Adipose tissue (tissue), 3 donors: ENCODE data around the gene APBA1. TPM values are rescaled to one million over a fixed set of nuclear protein-coding genes. Genes with fewer than 3 reads are reported as not detected.

Experiments used
- H3K27ac ChIP-seq: one replicate; pipeline ENCODE4 v1.5.1; 2013; ENCODE audit warnings: low read depth, low read length
- WGBS, 3 donors: extraction: QIAGEN DNeasy Blood & Tissue Kit; methylation state at CpG; one replicate each; pipeline ENCODE4 v1.1.7; 2013; 5-methylcytosine and 5-hydroxymethylcytosine counted together
- polyA plus RNA-seq, 3 donors: library from polyadenylated mRNA; stranded (reverse); fragments of 200-250 nt; gene quantifications; one replicate each; pipeline ENCODE4 v1.2.3, GENCODE V29; 2013
- donor health status: healthy with polysubstance abuse.
- donor health status: Bipolar disorder and iron deficiency.
- donor health status: healthy.

The APBA1 gene
- polyA plus RNA-seq, result 1 to 10 TPM; 1.6 to 1.8 (median 1.7) TPM

DNA sequence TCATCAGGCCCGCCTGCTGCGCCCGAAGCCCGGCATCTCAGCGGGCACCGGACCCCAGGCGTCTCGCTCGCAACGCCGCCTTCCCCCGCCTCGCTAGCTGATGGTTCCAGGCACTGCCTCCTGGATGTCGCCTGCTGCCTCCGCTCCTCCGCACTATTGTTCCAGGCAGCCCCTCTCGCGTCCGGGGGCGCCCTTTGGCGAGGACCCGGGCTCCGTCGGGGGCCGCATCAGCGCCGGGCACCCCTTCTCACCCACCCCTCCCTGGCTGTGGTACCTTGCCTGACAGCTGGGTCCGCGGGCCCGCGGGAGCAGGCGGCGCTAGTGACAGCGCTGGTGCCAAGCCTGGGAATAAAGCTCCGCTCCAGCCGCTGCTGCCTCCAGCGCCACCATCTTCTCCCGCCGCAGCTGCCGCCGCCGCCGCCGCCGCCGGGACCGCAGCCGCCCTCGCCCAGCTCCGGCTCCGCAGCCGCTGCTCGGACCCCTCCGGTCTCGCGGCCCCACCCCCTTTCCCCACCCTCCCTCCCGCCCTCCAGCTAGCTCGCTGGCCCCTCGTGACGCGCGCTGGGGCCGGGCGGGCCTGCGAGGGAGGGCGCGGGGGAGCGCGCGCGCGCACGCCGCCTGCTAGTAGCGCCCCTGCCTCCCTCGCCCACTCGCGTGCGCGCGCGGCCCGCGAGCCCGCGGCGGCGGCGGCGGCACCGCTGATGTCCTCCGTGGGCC is at the start of gene APBA1:
TSS of gene APBA1 (minus strand) at position 493 of the 717 bp plus-strand sequence.
- H3K27ac ChIP-seq, result no peak within 1 kb of the TSS
- WGBS, 3 donors, result 0 to 1% (median 1%) methylated on average over 54 to 92 of the region's 92 CpGs

DNA sequence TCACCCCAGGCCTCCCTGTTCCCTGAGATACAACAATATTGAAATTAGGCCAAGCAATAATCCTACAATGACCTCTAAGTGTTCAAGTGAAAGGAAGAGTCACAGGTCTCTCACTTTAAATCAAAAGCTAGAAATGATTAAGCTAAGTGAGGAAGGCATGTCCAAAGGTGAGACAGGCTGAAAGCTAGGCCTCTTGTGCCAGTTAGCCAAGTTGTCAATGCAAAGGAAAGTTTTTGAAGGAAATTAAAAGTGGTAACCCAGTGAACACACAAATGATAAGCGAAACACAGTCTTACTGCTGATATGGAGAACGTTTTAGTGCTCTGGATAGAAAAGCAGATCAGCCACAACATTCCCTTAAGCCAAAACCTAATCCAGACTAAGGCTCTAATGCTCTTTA is 47.8 kb upstream of the APBA1 start:
- no peak overlapping the region for H3K27ac ChIP-seq
- WGBS, 3 donors, result 72 to 98% (median 94%) methylated on average over 2 of the region's 2 CpGs

DNA sequence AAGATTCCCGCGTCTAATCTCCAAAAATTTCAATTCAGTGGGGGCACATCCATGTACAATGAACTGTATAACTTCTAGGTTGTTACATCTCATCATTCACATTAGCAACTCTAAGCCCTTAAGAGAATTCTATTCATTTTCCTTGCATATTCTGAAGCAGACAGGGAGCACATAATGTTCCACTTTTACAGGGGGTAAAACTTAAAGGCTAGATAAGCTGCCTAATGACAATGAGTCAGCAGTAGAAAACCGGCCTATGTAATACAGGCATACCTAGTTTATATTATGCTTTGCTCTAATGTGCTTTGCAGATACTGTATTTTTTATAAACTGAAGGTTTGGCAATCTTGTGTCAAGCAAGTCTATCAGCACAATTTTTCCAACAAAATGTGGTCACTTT is 47.2 kb upstream of the APBA1 start:
- WGBS, 3 donors, result 88 to 94% (median 94%) methylated on average over 3 of the region's 3 CpGs
- no peak overlapping the region for H3K27ac ChIP-seq

DNA sequence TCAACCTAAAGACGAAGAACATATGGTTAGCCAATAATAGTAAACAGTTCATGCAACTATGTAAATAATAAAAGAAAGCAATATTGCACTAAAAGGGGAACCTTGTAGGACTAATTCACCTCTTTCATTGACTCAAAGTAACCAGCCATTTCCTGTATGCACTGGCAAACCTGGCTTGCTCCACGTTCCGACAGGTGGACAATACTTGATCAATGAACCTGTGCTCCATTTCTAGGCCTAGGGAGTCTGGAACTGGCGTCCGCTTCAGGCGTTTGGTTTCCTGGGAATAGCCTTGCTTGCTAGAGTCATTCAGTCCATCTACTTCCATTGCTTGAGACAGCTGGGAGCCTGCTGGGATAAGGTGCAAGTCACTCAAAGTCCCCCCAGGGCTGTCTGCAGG is 46.0 kb upstream of the APBA1 start:
- 85 to 96% (median 95%) methylated on average over 6 of the region's 6 CpGs for WGBS, 3 donors
- no peak overlapping the region for H3K27ac ChIP-seq

DNA sequence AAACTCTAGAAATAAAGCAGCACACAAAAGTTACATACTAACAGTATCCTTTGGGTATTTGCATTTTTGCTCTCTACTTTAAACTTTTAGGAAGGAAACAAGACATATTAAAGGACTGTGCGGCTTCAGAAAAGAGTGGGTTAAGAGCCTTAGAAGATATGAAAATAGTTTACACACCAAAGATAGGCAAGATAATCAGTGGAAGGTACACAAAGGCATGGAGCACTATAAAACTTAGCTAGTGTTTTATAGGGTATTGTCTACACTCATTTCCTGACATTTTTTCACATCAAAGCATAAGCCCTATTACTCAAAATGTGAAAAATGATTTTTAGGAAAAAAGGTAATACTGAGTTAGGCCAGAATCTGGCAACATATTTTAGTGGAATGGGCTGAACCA is 43.7 kb upstream of the APBA1 start:
- H3K27ac ChIP-seq, result no peak overlapping the region
- 91 to 94% (median 93%) methylated on average over 1 of the region's 1 CpG for WGBS, 3 donors

DNA sequence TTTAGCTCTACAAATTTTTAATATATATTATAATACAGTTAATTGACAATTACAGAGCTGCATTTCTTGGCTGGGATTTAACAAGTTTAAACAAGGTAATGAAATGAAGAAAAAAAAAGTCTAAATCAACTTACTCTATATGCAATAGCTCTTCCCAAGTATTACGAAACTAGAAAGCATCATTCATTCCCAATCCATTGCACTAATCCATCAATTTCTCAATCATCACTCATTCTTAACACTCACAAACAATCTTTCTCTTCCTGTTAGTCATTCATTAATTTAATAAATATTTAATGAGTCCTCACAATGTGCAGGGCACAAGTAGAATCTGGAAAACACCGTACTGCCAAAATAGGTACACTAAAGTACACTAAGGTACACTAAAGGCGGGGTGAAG is 42.9 kb upstream of the APBA1 start:
- H3K27ac ChIP-seq, result no peak overlapping the region
- WGBS, 3 donors, result 93 to 97% (median 94%) methylated on average over 3 of the region's 3 CpGs

DNA sequence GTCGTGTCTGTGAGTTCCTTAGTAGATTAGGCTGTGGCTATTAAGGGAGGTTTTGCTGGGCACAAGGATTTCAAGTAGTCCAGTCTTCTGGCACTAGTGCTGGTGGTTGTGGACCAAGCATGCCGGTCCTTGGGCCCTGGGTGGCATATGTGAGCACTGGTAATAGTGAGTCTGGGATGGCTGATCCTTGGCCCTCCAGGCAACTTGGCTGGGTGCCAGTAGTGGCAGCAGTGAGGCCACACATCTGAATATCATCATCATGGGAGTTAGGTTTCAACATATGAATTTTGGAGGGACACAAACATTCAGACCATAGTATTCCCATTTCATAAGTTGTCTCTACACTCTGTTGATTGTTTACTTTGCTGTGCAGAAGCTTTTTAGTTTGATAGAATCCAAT is 25.3 kb upstream of the APBA1 start:
- WGBS, 3 donors, result 85 to 93% (median 93%) methylated on average over 2 of the region's 2 CpGs
- no peak overlapping the region for H3K27ac ChIP-seq

DNA sequence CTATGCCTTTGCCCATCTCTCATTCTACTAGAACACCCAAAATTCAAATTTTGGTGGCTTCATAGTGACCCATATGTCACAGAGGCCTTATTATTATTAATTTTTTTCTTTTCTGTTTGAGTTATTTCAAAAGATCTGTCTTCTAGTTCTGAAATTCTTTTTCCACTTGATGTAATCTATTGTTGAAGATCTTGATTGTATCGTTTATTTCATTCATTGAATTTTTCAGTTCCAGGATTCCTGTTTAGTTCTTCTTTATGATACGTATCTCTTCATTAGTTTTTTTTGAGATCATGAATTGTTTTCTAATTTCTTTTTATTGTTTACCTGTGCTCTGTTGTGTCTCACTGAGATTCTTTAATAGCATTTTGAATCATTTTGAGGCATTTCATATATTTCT is 24.6 kb upstream of the APBA1 start:
- 93 to 96% (median 95%) methylated on average over 2 of the region's 2 CpGs for WGBS, 3 donors
- H3K27ac ChIP-seq, result no peak overlapping the region

DNA sequence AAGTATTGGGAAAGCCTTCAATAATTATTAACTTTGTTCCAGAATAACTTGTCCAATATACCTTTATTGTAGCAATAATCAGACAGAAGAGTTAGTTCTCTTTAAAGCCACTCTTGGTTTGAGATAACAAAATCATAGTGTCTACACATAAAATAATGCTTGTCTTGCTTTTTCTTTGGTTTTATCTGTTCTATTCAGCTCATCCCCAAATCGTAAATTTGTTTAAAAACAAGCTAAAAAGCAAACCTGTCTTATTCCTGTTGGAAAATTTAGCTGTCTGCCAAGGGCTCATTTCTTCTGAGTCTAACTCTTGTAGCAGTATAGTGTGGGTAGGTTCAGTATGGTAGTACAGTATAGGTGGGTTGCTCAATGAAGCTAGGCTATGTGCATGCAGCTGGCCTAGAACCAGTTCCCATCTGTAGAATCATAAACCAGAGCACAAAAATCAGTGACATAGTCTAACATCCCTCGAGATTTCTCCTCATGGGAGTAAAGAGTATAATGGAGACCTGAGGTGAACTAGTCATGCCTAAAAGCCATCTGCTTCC is 17.9 kb upstream of the APBA1 start:
- no peak overlapping the region for H3K27ac ChIP-seq
- 52 to 71% (median 66%) methylated on average over 2 of the region's 2 CpGs for WGBS, 3 donors

DNA sequence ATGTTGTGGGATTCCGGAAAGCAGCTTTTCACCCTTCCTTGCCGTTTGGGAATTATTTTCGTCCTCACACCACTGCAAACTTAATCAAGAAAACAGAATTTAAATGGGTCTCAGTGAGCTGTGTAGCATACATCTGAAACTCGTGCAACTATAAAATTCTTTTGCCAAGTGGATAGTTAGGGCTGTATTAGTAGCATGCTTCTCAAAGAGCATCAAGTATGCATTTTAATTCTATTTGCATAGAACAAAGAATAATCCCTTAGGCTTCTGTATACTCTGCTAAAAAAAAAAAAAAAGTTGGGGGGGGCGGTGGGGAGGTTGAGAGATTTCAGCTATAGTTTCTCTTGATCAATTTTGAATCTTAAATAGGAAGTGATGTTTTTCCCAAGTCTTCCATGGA is 11.8 kb upstream of the APBA1 start:
- WGBS, 3 donors, result 72 to 83% (median 80%) methylated on average over 5 of the region's 5 CpGs
- no peak overlapping the region for H3K27ac ChIP-seq

DNA sequence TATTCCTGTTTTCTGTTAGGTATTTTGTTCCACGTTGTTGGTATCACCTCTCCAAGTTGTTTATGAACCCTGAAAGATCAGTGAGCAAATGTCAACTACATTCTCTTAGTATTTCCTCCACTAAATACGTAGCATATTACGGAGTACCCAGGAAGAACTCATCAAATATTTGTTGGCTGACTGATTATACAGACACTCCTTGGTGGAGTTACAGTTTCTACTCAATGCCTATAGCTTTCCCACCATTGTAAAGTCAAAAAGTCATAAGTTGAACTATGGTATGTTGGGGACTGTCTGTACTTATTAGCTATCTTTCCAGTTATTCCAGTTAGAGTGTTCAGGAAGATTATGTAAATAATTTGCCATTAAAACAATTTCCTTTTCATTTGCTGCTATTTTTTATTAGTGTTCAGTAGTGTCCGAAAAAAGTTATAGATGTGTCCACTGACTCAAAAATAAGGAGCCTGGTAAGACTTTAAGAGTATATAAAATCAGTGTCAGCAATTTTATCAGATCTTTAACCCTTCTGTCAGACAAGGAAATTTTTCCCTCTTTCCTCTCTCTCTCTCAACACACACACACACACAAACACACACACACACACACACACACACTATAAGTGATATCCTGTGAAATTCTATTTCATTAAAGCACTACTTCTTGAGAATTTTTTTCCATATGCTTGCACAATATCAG is 6.8 kb upstream of the APBA1 start:
- no peak overlapping the region for H3K27ac ChIP-seq
- WGBS, 3 donors, result 68 to 79% (median 70%) methylated on average over 4 of the region's 4 CpGs

DNA sequence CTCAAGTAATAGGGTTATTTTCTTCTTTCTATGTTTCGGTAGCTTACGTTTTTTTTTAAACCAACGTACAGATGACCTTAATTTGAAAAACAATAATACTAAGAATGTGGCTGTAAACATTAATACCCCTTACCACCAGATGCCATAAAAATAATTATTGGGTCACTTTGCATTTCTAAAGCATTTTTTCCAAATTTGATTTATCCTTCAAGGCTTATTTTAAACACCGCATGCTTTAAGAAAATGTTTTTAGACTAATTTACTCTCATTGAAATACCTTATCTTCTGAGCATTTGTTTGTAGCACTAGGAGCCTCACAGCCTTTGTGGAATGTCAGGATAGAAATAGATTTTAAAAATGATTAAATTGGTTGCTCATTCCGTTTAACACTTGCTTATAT is 5.8 kb upstream of the APBA1 start:
- WGBS, 3 donors, result 83 to 89% (median 87%) methylated on average over 5 of the region's 5 CpGs
- H3K27ac ChIP-seq, result no peak overlapping the region

DNA sequence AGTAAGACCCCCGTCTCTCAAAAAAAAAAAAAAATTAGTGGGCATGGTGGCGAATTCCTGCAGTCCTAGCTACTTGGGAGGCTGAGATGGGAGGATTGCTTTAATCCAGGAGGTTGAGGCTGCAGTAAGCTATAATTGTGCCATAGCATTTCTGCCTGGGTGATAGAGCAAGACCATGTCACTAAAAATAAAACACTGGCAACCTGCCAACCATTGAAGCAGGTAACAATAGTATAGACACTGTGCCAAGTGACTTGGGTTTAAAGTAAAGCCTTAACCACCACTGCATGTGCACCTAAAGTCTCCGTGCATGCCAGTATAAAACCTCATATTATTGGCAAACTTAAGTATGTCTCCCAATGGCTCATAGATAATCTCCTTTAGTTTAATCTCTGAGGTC is 3.4 kb upstream of the APBA1 start:
- H3K27ac ChIP-seq, result no peak overlapping the region
- whole genome bisulfite sequencing, 3 donors, result 79 to 87% (median 83%) methylated on average over 3 of the region's 3 CpGs

DNA sequence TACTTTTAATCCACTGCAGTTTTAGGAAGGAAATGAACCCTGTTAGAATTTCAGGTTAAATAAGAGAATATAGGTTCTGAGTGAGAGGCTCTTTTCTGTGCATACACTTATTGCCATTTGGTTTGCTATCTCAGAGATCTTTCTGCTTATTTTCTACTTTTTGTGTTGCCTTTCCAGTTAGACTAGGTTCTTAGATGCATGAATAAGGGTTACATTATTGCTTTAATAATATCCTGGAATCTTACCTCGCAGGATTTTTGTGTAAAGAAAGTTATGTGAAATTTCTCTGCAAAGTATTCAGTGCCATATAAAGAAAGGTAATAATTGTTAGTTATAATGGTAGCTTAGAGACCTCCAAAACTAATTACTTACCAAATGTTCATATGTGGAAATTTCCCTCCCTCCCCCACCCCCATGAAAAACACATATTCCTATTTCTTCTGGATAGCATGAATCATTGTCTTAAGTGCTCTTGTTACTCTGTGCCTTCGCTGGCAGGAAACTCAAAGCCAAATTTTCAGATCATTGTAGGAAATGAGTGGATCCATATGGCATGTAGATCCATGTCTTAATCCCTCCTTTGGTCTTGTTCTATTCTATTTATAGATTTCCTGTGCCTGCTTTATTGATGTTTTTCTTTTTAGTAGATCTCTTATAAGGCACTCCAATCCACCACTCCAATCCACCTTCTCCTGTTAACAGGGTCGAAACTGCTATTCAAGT is 2.7 kb upstream of the APBA1 start:
- no peak overlapping the region for H3K27ac ChIP-seq
- 58 to 68% (median 60%) methylated on average over 3 of the region's 3 CpGs for WGBS, 3 donors

DNA sequence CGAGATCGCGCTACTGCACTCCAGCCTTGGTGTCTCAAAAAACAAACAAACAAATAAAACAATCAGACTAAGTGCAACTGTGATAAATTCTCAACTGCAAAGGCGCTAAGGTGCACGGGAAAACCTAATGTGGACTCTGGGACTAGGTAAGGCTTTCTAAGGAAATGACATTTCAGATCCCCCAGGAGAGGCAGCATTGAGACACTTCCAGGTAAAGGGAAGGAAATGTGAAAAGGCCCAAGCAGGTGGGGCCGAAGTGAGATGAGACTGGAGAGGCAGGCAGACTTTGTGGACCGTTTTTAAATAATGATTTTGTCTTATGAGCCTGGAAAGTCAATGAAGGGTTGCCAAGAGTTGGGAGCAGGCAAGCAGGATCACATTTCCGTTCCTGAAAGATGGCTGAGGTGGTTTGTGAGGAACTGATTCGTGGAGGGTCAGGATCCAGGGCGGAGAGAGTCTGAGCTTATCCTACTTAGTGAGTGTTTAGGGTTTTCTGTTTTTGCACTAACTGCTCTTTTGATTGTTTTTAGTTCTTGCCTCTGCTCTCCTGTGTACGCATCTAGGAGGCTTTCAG is 2.0 kb upstream of the APBA1 start:
- 76 to 84% (median 80%) methylated on average over 11 of the region's 11 CpGs for WGBS, 3 donors

DNA sequence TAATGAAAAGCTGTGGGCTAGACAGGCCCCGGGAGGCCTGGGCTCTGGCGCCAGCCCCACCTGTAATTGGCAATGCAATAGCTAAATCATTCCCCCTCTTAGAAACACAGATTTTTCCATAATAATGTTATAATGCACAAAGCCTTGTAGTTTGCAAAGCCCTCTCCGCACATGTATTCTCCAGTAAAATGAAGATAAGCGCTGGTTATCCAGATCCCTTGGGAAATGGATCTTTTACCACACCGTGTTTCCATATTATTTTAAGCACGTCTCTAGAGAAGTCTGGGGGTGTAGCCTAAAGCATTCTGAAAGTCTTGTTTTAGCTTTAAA is 1.1 kb upstream of the APBA1 start:
- no peak overlapping the region for H3K27ac ChIP-seq
- WGBS, 3 donors, result 36 to 55% (median 43%) methylated on average over 6 of the region's 6 CpGs

More for the DNA sequence above, 2.0 kb upstream of the APBA1 start:
- no peak overlapping the region for H3K27ac ChIP-seq

DNA sequence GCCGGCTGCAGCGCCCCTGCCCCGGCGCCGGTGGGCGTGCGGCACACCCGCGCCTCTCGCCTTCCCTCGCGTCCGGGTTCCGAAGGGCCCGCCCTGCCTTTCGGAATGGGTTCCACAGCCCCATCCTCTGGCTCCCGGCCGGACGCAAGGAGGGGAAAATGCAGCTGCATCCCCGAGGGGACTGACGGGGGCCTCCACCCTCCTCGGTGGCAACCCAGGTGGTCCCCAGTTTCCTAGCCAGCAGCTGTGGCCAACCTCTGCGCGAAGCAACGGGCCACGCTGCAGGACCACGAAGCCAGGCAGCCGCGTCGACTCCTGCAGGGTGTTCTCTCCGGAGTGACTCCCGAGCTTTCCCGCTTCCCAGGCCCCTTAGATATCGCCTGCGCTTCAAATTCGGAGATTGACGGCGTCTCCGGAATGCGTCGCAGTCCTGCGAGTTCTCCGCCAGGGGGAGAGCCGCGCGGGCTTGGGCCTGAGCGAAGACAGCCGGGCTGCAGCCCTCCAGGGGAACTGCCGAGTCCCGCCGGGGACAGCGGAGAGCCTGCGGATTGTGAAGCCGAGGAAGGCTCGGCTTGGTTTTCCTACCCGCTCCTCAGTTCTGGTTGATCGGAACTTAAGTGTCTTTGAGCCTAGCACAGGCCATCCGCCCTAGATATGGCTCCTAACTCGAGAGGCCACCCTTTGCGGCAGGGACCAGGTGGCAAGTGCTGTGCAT is 582 bp upstream of the APBA1 start:
- no peak overlapping the region for H3K27ac ChIP-seq
- 0 to 1% (median 0%) methylated on average over 49 to 60 of the region's 60 CpGs for WGBS, 3 donors

DNA sequence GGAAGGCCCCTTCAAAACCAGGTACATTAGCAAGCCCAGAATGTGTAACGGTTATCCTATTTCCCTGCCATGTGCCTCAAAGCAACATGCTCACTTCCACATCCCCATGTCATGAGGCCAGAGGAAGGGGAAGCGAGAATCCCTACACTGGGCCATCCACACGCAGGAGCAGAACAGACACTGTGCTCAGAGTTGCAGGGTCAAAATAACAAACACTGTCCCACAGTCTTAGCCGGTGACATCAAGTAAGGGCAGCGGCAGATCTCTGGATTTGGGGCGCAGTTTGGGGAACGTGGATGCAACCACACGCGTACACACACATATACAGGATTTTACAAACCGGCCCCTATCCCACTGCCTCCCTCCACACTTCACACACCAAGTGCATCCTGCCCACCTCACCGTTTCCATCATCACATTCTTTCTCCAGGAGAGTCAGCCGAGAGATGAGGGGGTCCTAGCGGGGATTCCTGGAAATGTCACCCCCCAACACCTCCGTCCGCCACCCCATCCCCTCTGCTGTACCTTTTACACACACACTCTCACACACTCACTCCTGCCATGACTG is 776 bp downstream of the APBA1 start:
- 35 to 47% (median 40%) methylated on average over 15 of the region's 15 CpGs for WGBS, 3 donors
- no peak overlapping the region for H3K27ac ChIP-seq
